PC-9 (cell line): ENCODE measurements around the gene ARHGEF28. TPM values are rescaled to one million over a fixed set of nuclear protein-coding genes. Genes with fewer than 3 reads are reported as not detected.

Experiments
- BruUV-seq: library from RNA; stranded (reverse); fragments of 400-500 nt; replicated peaks from 2 replicates; lab custom pipeline; 2021; lab: Mats Ljungman, UMichigan
- CTCF ChIA-PET: fragments of 300-600 bp; sonication (Branson Sonifier 250); formaldehyde crosslinking; loops from one replicate; lab custom pipeline; 2022; ENCODE audit warnings: antibody characterized with exemption; lab: Charles Lee
- POLR2A ChIA-PET: fragments of 300-600 bp; sonication (Branson Sonifier 250); formaldehyde crosslinking; loops from one replicate; lab custom pipeline; 2022; ENCODE audit warnings: antibody characterized with exemption; ENCODE audit not compliant: unreplicated experiment; lab: Charles Lee
- DNase-seq, 2 experiments: peaks; one replicate each; pipeline versions ENCODE4 v3.0.0 to v3.0.0-alpha.2; 2015 to 2022; ENCODE audit warnings: mixed read lengths in 1 of 2
- H2AFZ ChIP-seq: fragments of 200-600 bp; sonication (generic); 2 replicates; pipeline ENCODE4 v1.8.1; 2017; ENCODE audit warnings: antibody characterized with exemption
- H3F3A ChIP-seq: fragments of 200-600 bp; sonication (generic); 2 replicates; pipeline ENCODE4 v1.8.1; 2017; ENCODE audit warnings: antibody characterized with exemption, mild to moderate bottlenecking, low read depth; ENCODE audit not compliant: insufficient read depth
- H3K27ac ChIP-seq: fragments of 200-600 bp; sonication (generic); 2 replicates; pipeline ENCODE4 v1.6.1; 2016; ENCODE audit warnings: mixed run types
- H3K27me3 ChIP-seq: fragments of 200-600 bp; sonication (generic); 2 replicates; pipeline ENCODE4 v1.6.1; 2016; ENCODE audit warnings: low read depth, mixed run types; ENCODE audit not compliant: insufficient read depth
- H3K36me3 ChIP-seq: fragments of 200-600 bp; sonication (generic); 2 replicates; pipeline ENCODE4 v1.6.1; 2016; ENCODE audit warnings: low read depth, mixed run types
- H3K4me1 ChIP-seq: fragments of 200-600 bp; sonication (generic); replicated peaks from 2 replicates; pipeline ENCODE4 v1.6.1; 2016; ENCODE audit warnings: mixed run types; ENCODE audit not compliant: insufficient read depth
- H3K4me2 ChIP-seq: fragments of 200-600 bp; sonication (generic); 2 replicates; pipeline ENCODE4 v1.6.1; 2017; ENCODE audit warnings: mixed run types
- H3K4me3 ChIP-seq: fragments of 200-600 bp; sonication (generic); 2 replicates; pipeline ENCODE4 v1.6.1; 2016; ENCODE audit warnings: mixed run types
- H3K79me2 ChIP-seq: fragments of 200-600 bp; sonication (generic); 2 replicates; pipeline ENCODE4 v1.6.1; 2017; ENCODE audit warnings: low read depth, mixed run types
- H3K9me2 ChIP-seq: fragments of 200-600 bp; sonication (generic); 2 replicates; pipeline ENCODE4 v1.8.1; 2017; ENCODE audit warnings: mild to moderate bottlenecking; ENCODE audit not compliant: insufficient read depth
- H3K9me3 ChIP-seq: fragments of 200-600 bp; sonication (generic); 2 replicates; pipeline ENCODE4 v1.8.1; 2016; ENCODE audit warnings: low read depth; ENCODE audit not compliant: insufficient read depth
- H4K20me1 ChIP-seq: fragments of 200-600 bp; sonication (generic); 2 replicates; pipeline ENCODE4 v1.8.1; 2017; ENCODE audit not compliant: insufficient read depth
- CTCF ChIP-seq: fragments of 200-600 bp; sonication (generic); conservative IDR thresholded peaks from 2 replicates; pipeline ENCODE4 v1.6.1; 2017; ENCODE audit warnings: mixed run types, antibody characterized with exemption, mild to moderate bottlenecking, moderate library complexity
- EZH2 ChIP-seq: fragments of 200-600 bp; sonication (generic); IDR thresholded peaks from 2 replicates; pipeline ENCODE4 v1.8.0; 2017; ENCODE audit warnings: antibody characterized with exemption, low read depth
- intact Hi-C: fragments of 100-400 bp; cut with micrococcal nuclease; formaldehyde crosslinking; loops from one replicate; pipeline ENCODE4 v1.10.0; 2022; ENCODE audit not compliant: unreplicated experiment
- total RNA-seq: library from RNA; stranded (reverse); gene quantifications from 2 replicates; pipeline ENCODE4 v1.2.3, GENCODE V29; 2021

ARHGEF28 gene
- total RNA-seq, 1 experiment from 2014 or later: 77.5 TPM

- no peak for DNase-seq
- Histone ChIP-seq H3K9me2 (no peaks in the 10 kb centered on the region), H4K20me1 (no peaks in the 10 kb centered on the region), H3K9me3 (no peaks in the 10 kb centered on the region), H3K27me3 (no peaks in the 10 kb centered on the region), H3K36me3 (no peaks in the 10 kb centered on the region), H3K4me2 (no peak overlapping the region), H3K4me3 (no peak overlapping the region), H3F3A (no peaks in the 10 kb centered on the region), H3K4me1 (no peaks in the 10 kb centered on the region), H2AFZ (no peak overlapping the region), H3K27ac (no peak overlapping the region), H3K79me2 (no peaks in the 10 kb centered on the region)
- CTCF ChIA-PET: no interaction called here
- intact Hi-C loops: no loop called here
- TF ChIP-seq CTCF (no peak), EZH2 (no peak)
- POLR2A ChIA-PET: no interaction called here
- BruUV-seq: no TSS peak
These were observed 343.4 kb downstream of the ARHGEF28 start for GRCh38 chr5:73969195-73970036.

GRCh38 chr5:73971326-73971725 lies 345.3 kb downstream of the ARHGEF28 start:
- Histone ChIP-seq H2AFZ (no peak overlapping the region), H4K20me1 (no peaks in the 10 kb centered on the region), H3K4me1 (no peaks in the 10 kb centered on the region), H3K4me3 (no peak overlapping the region), H3K27me3 (no peaks in the 10 kb centered on the region), H3K27ac (no peak overlapping the region), H3F3A (no peaks in the 10 kb centered on the region), H3K79me2 (no peaks in the 10 kb centered on the region), H3K4me2 (no peak overlapping the region), H3K9me2 (no peaks in the 10 kb centered on the region; the same call in 1 of the 2 replicates), H3K36me3 (no peaks in the 10 kb centered on the region), H3K9me3 (no peaks in the 10 kb centered on the region)
- ChIA-PET POLR2A (no interaction called here), CTCF (no interaction called here)
- intact Hi-C loops: no loop called here
- BruUV-seq: no TSS peak
- DNase-seq: no peak
- TF ChIP-seq CTCF (no peak), EZH2 (no peak)

- ChIA-PET CTCF (no interaction called here), POLR2A (no interaction called here)
- H3K36me3 ChIP-seq: no peaks in the 10 kb centered on the region
- no peak overlapping the region for H2AFZ ChIP-seq
- no peak for TF ChIP-seq CTCF
- no peak for TF ChIP-seq EZH2
- intact Hi-C loops: no loop called here
- H3K9me3 ChIP-seq: no peaks in the 10 kb centered on the region
- H3K4me1 ChIP-seq: no peaks in the 10 kb centered on the region
- H3F3A ChIP-seq: no peaks in the 10 kb centered on the region
- no peaks in the 10 kb centered on the region for H4K20me1 ChIP-seq
- no peak overlapping the region for H3K4me3 ChIP-seq
- no peaks in the 10 kb centered on the region; the same call in 1 of the 2 replicates for H3K9me2 ChIP-seq
- H3K79me2 ChIP-seq: no peaks in the 10 kb centered on the region
- H3K27ac ChIP-seq: no peak overlapping the region
- H3K4me2 ChIP-seq: no peak overlapping the region
- no peak for DNase-seq
- BruUV-seq: no TSS peak
- H3K27me3 ChIP-seq: no peaks in the 10 kb centered on the region
These were observed 347.1 kb downstream of the ARHGEF28 start for GRCh38 chr5:73973135-73973534.
